ENCODE measurements around the gene TMOD1. TPM values are rescaled to one million over a fixed set of nuclear protein-coding genes. Genes with fewer than 3 reads are reported as not detected.

The TMOD1 gene
- total RNA-seq, 1 experiment from 2014 or later = 1.0 TPM

DNA sequence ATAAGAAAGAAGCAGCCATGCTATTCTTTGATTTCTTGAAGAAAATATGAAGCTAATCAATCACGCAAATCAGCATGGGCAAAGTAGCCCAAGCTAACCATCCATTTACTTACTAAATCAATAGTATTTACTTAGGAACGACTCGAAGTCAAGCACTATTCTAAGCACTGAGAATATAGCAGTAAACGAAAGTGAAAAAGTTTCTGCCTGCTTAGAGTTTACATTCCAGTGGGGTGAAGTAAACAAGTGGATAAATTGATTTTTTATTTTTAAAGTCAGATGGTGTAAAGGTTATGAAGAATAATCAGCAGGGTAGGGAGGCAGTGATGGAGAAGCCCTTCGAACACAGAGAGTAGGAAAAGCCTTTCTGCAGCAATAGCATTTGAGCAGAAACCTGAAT lies 126.2 kb downstream of the TMOD1 start (continued):
- TF ChIP-seq, protein P1, sequence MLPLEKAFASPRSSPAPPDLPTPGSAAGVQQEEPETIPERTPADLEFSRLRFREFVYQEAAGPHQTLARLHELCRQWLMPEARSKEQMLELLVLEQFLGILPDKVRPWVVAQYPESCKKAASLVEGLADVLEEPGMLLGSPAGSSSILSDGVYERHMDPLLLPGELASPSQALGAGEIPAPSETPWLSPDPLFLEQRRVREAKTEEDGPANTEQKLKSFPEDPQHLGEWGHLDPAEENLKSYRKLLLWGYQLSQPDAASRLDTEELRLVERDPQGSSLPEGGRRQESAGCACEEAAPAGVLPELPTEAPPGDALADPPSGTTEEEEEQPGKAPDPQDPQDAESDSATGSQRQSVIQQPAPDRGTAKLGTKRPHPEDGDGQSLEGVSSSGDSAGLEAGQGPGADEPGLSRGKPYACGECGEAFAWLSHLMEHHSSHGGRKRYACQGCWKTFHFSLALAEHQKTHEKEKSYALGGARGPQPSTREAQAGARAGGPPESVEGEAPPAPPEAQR (CRISPR knock-in tag; IDR thresholded peaks at IDR 0.05) = no peak
- TF ChIP-seq, protein P2, sequence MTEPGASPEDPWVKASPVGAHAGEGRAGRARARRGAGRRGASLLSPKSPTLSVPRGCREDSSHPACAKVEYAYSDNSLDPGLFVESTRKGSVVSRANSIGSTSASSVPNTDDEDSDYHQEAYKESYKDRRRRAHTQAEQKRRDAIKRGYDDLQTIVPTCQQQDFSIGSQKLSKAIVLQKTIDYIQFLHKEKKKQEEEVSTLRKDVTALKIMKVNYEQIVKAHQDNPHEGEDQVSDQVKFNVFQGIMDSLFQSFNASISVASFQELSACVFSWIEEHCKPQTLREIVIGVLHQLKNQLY (CRISPR knock-in tag; IDR thresholded peaks at IDR 0.05) = no peak

DNA sequence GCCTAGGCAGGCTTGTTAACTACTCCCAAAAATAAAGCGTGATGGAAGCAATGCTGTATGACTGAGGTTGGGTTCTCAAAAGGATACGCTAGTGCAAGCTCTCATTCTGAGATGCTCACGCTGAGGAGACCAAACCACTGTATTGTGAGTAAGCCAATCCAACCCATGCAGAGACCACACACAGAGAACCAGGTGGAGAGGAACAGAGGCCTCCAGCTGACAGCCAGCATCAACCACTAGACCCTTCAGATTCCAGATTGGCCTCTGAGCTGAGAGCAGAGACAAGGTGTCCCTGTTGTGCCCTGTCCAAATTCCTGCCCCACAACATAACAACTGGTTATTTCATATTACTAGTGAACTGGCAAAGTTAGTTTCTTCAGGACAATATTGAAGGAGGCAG lies 127.2 kb downstream of the TMOD1 start:
- Mint-ChIP-seq H3K27me3 (ENCODE audit: low read depth) (no peaks in the 10 kb centered on the region), H3K36me3 (peaks cover 24% of the 10 kb centered on the region), H3K9me3 (peaks cover 6% of the 10 kb centered on the region), H3K4me1 (peaks cover 25% of the 10 kb centered on the region), H3K27ac (peak overlapping the region; percentile 87), H3K4me3 (no peak overlapping the region)
- TF ChIP-seq, protein P3, sequence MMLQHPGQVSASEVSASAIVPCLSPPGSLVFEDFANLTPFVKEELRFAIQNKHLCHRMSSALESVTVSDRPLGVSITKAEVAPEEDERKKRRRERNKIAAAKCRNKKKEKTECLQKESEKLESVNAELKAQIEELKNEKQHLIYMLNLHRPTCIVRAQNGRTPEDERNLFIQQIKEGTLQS (CRISPR knock-in tag; conservative IDR thresholded peaks at IDR 0.05) = no peak
- TF ChIP-seq, protein P4, sequence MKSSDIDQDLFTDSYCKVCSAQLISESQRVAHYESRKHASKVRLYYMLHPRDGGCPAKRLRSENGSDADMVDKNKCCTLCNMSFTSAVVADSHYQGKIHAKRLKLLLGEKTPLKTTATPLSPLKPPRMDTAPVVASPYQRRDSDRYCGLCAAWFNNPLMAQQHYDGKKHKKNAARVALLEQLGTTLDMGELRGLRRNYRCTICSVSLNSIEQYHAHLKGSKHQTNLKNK (CRISPR knock-in tag; IDR thresholded peaks at IDR 0.05) = no peak
- TF ChIP-seq NFATC4 (CRISPR knock-in tag; IDR thresholded peaks at IDR 0.05) (no peak), NFYB (CRISPR knock-in tag; conservative IDR thresholded peaks at IDR 0.05; ENCODE audit: low read depth) (no peak), ZNF416 (CRISPR knock-in tag; IDR thresholded peaks at IDR 0.05) (no peak), IRF2 (CRISPR knock-in tag; IDR thresholded peaks at IDR 0.05; ENCODE audit: borderline replicate concordance, low read depth) (no peak), CBFB (CRISPR knock-in tag; IDR thresholded peaks at IDR 0.05; ENCODE audit: low read depth) (no peak), SMAD4 (CRISPR knock-in tag; IDR thresholded peaks at IDR 0.05) (no peak), CREB1 (CRISPR knock-in tag; IDR thresholded peaks at IDR 0.05) (no peak)
- TF ChIP-seq, protein P5, sequence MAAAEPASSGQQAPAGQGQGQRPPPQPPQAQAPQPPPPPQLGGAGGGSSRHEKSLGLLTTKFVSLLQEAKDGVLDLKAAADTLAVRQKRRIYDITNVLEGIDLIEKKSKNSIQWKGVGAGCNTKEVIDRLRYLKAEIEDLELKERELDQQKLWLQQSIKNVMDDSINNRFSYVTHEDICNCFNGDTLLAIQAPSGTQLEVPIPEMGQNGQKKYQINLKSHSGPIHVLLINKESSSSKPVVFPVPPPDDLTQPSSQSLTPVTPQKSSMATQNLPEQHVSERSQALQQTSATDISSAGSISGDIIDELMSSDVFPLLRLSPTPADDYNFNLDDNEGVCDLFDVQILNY (CRISPR knock-in tag; IDR thresholded peaks at IDR 0.05) = no peak
- TF ChIP-seq, protein P6, sequence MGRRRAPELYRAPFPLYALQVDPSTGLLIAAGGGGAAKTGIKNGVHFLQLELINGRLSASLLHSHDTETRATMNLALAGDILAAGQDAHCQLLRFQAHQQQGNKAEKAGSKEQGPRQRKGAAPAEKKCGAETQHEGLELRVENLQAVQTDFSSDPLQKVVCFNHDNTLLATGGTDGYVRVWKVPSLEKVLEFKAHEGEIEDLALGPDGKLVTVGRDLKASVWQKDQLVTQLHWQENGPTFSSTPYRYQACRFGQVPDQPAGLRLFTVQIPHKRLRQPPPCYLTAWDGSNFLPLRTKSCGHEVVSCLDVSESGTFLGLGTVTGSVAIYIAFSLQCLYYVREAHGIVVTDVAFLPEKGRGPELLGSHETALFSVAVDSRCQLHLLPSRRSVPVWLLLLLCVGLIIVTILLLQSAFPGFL (CRISPR knock-in tag; IDR thresholded peaks at IDR 0.05; ENCODE audit: borderline replicate concordance) = no peak
- TF ChIP-seq, protein P7, sequence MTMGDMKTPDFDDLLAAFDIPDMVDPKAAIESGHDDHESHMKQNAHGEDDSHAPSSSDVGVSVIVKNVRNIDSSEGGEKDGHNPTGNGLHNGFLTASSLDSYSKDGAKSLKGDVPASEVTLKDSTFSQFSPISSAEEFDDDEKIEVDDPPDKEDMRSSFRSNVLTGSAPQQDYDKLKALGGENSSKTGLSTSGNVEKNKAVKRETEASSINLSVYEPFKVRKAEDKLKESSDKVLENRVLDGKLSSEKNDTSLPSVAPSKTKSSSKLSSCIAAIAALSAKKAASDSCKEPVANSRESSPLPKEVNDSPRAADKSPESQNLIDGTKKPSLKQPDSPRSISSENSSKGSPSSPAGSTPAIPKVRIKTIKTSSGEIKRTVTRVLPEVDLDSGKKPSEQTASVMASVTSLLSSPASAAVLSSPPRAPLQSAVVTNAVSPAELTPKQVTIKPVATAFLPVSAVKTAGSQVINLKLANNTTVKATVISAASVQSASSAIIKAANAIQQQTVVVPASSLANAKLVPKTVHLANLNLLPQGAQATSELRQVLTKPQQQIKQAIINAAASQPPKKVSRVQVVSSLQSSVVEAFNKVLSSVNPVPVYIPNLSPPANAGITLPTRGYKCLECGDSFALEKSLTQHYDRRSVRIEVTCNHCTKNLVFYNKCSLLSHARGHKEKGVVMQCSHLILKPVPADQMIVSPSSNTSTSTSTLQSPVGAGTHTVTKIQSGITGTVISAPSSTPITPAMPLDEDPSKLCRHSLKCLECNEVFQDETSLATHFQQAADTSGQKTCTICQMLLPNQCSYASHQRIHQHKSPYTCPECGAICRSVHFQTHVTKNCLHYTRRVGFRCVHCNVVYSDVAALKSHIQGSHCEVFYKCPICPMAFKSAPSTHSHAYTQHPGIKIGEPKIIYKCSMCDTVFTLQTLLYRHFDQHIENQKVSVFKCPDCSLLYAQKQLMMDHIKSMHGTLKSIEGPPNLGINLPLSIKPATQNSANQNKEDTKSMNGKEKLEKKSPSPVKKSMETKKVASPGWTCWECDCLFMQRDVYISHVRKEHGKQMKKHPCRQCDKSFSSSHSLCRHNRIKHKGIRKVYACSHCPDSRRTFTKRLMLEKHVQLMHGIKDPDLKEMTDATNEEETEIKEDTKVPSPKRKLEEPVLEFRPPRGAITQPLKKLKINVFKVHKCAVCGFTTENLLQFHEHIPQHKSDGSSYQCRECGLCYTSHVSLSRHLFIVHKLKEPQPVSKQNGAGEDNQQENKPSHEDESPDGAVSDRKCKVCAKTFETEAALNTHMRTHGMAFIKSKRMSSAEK (CRISPR knock-in tag; IDR thresholded peaks at IDR 0.05; ENCODE audit: borderline replicate concordance) = no peak
- TF ChIP-seq, protein P8, sequence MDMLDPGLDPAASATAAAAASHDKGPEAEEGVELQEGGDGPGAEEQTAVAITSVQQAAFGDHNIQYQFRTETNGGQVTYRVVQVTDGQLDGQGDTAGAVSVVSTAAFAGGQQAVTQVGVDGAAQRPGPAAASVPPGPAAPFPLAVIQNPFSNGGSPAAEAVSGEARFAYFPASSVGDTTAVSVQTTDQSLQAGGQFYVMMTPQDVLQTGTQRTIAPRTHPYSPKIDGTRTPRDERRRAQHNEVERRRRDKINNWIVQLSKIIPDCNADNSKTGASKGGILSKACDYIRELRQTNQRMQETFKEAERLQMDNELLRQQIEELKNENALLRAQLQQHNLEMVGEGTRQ (CRISPR knock-in tag; IDR thresholded peaks at IDR 0.05) = no peak
- DNase-seq (ENCODE audit: low spot score) (peak; percentile 17), ATAC-seq (no peak)
- CTCF ChIA-PET = interaction anchor here (1.0 to 1.5 kb wide), 2 partner anchors 142 to 267 kb away, joined by 3 read pairs; no protein-coding TSS in a partner anchor
- POLR2A ChIA-PET = no interaction called here

Measured in WTC11 (cell line).